ENCODE results near the gene PSMA2.
"Not testable (repeated sequence)": the region's sequence is repeated elsewhere in the genome, so short reads cannot be mapped to it uniquely, and the experiment has no call there.

PSMA2 gene

DNA sequence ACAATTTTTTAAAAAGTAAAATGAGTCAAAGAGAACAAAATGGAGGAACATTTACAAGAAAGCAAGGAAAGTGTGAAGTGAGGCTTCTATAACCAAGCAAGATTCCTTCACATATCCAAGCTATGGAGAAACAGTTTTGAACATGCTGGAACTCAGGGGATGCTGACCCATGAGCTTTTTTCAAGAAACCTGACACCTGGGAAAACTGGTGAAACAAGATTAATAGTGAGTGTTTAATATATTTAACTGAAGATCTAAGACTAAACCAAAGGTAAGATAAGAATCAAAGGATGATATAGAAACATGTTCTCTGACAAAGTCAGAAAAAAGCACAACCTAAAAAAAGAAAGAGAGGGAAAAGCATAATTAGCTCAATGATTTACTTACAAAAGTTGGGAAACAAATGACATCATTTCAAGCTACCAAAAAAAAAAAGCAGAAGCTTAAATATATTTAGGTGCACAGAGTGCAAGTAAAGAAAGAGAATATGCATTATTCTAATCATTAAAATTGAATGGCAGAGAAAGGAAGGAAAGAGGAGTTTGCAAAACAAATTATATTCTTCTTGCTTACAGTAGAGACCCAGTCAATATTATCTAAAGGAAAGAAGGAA, 45.0 kb downstream of the PSMA2 start:
- no peaks in the 10 kb centered on the region for H3K9me3 Mint-ChIP-seq
- peak overlapping the region; percentile 91 for H3K4me3 Mint-ChIP-seq
- H3K27me3 Mint-ChIP-seq = no peaks in the 10 kb centered on the region
- H3K4me1 Mint-ChIP-seq = peaks cover 27% of the 10 kb centered on the region
- H3K27ac Mint-ChIP-seq = peak overlapping the region; percentile 87
- no peaks in the 10 kb centered on the region for H3K36me3 Mint-ChIP-seq

DNA sequence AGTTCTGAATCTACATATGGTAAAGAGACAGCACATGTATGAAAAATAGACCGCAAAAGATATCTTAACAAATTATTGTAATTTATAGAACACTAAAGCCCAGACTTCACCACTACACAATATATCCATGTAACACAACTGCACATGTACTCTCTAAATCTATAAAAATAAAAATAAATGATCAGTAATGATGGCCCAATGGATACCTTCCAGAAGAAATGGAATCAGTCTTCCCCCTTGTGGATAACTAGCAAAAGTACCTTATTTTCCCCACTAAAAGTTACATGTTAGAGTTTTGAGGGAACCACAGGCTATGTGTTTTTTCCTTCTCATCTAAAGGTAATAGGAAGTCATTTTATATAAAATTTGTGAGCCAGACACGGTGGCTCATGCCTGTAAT, 45.8 kb downstream of the PSMA2 start:
- H3K4me1 Mint-ChIP-seq = peaks cover 27% of the 10 kb centered on the region
- peak overlapping the region; percentile 55 for H3K27ac Mint-ChIP-seq
- H3K36me3 Mint-ChIP-seq = no peaks in the 10 kb centered on the region
- H3K4me3 Mint-ChIP-seq = no peak overlapping the region
- H3K27me3 Mint-ChIP-seq = no peaks in the 10 kb centered on the region
- no peaks in the 10 kb centered on the region for H3K9me3 Mint-ChIP-seq

GRCh38 chr7:42885183-42885582, 46.8 kb downstream of the PSMA2 start:
- not testable (repeated sequence) for H3K9me3 Mint-ChIP-seq, H3K4me3 Mint-ChIP-seq, H3K36me3 Mint-ChIP-seq, H3K27me3 Mint-ChIP-seq
- H3K27ac Mint-ChIP-seq = peak overlapping the region; percentile 46
- peaks cover 27% of the 10 kb centered on the region for H3K4me1 Mint-ChIP-seq

DNA sequence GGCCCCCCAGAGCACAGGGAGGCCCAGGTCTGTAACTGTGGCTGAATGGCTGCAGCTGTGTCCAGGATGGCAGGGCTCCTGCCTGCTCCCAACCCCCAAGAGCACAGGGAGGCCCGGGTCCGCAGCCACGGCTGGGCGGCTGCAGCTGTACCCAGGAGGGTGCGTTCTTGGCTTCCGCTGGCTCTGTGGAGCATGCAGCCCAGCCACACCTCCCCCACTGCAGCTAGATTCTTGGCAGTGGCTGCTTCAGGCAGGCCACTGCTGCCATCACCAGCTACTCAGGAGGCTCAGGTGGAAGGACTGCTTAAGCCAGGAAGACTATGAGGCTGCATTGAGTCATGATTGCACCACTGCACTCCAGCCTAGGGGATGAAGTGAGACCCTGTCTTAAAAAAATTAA, 48.0 kb downstream of the PSMA2 start:
- peaks cover 22% of the 10 kb centered on the region for H3K4me1 Mint-ChIP-seq
- H3K9me3 Mint-ChIP-seq = no peaks in the 10 kb centered on the region
- no peak overlapping the region for H3K27ac Mint-ChIP-seq
- no peaks in the 10 kb centered on the region for H3K36me3 Mint-ChIP-seq
- no peak overlapping the region for H3K4me3 Mint-ChIP-seq
- H3K27me3 Mint-ChIP-seq = no peaks in the 10 kb centered on the region

GRCh38 chr7:42880392-42880791, 51.6 kb downstream of the PSMA2 start:
- Mint-ChIP-seq H3K4me3 (no peak overlapping the region), H3K9me3 (no peaks in the 10 kb centered on the region), H3K27me3 (no peaks in the 10 kb centered on the region), H3K36me3 (no peaks in the 10 kb centered on the region), H3K27ac (no peak overlapping the region), H3K4me1 (no peaks in the 10 kb centered on the region)

DNA sequence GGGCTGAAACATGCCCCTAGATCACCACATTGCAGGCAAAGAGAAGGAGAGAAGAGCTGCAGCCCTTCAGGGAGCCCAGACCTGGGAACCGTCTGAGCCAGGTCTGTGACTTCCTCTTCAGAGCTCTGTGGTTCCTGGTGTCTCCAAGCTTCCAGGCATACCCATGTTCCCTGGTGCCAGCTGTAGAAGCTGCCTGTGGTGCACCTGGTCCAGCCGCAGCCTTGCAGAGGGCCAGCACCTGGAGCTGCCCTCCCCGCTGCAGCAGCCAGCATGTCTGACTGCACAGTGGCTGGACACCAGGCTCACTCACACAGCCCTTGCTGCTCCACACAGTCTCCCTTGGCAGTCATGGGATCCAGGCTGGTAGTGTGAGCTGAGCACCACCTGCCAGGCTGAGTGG, 53.7 kb downstream of the PSMA2 start:
- H3K36me3 Mint-ChIP-seq = no peaks in the 10 kb centered on the region
- H3K4me3 Mint-ChIP-seq = no peak overlapping the region
- no peaks in the 10 kb centered on the region for H3K9me3 Mint-ChIP-seq
- no peaks in the 10 kb centered on the region for H3K27me3 Mint-ChIP-seq
- H3K4me1 Mint-ChIP-seq = no peaks in the 10 kb centered on the region
- H3K27ac Mint-ChIP-seq = no peak overlapping the region

GRCh38 chr7:42877862-42878261, 54.1 kb downstream of the PSMA2 start:
- no peaks in the 10 kb centered on the region for H3K36me3 Mint-ChIP-seq
- H3K4me1 Mint-ChIP-seq = no peaks in the 10 kb centered on the region
- H3K27ac Mint-ChIP-seq = no peak overlapping the region
- no peaks in the 10 kb centered on the region for H3K27me3 Mint-ChIP-seq
- H3K4me3 Mint-ChIP-seq = no peak overlapping the region
- no peaks in the 10 kb centered on the region for H3K9me3 Mint-ChIP-seq

GRCh38 chr7:42876182-42877068, 55.5 kb downstream of the PSMA2 start:
- Mint-ChIP-seq H3K27ac (no peak overlapping the region), H3K4me3 (no peak overlapping the region), H3K36me3 (no peaks in the 10 kb centered on the region), H3K4me1 (no peaks in the 10 kb centered on the region), H3K9me3 (no peaks in the 10 kb centered on the region), H3K27me3 (no peaks in the 10 kb centered on the region)

- Mint-ChIP-seq H3K4me3 (peak overlapping the region; percentile 48), H3K4me1 (peaks cover 21% of the 10 kb centered on the region), H3K27me3 (peaks cover 2% of the 10 kb centered on the region), H3K36me3 (peaks cover 1% of the 10 kb centered on the region), H3K27ac (peak overlapping the region; percentile 87), H3K9me3 (peaks cover 2% of the 10 kb centered on the region)
Observed at GRCh38 chr7:42869131-42870020, 62.6 kb downstream of the PSMA2 start.

DNA sequence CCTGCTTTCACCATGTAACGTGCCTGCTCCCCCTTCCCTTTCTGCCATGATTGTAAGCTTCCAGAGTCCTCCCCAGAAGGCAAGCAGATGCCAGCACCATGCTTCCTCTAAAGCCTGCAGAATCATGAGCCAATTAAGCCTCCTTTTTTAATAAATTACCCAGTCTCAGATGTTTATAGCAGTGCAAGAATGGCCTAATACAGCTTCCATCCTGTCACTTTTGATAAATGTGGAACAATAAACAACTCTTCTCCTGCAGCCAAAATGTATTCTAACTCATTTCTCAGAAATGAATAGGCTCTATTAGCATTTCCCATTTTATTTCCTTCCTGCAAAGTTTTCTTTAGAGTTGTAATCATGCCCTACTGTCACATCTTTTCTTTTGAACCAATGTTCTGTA, 63.5 kb downstream of the PSMA2 start:
- Mint-ChIP-seq H3K27me3 (peaks cover 4% of the 10 kb centered on the region), H3K27ac (peak overlapping the region; percentile 87), H3K4me3 (peak overlapping the region; percentile 40), H3K4me1 (peaks cover 21% of the 10 kb centered on the region), H3K36me3 (peaks cover 7% of the 10 kb centered on the region), H3K9me3 (peaks cover 10% of the 10 kb centered on the region)

Data from activated naive CD4-positive, alpha-beta T cell treated with anti-CD3 and anti-CD28 coated beads, Interleukin-2, amount 50 U/mL, for 24 hours (primary cell).